Measurements from ENCODE around the gene PCSK5.

PCSK5 gene

GRCh38 chr9:76137931-76138330 lies 247.5 kb downstream of the PCSK5 start:
- no peak for TF ChIP-seq CTCF (IDR thresholded peaks at IDR 0.05; ENCODE audit: borderline replicate concordance, control extremely low read depth, extremely low read depth, insufficient read depth, missing control alignments)
- no peak for DNase-seq (ENCODE audit: low spot score)
- in situ Hi-C loops (cut with MboI; ENCODE audit: low sequenced_read_pairs, unreplicated experiment): no loop called here

- in situ Hi-C loops (cut with MboI; ENCODE audit: low sequenced_read_pairs, unreplicated experiment): no loop called here
- TF ChIP-seq CTCF (IDR thresholded peaks at IDR 0.05; ENCODE audit: borderline replicate concordance, control extremely low read depth, extremely low read depth, insufficient read depth, missing control alignments): no peak
These were observed 247.9 kb downstream of the PCSK5 start for GRCh38 chr9:76138360-76138759.

DNA sequence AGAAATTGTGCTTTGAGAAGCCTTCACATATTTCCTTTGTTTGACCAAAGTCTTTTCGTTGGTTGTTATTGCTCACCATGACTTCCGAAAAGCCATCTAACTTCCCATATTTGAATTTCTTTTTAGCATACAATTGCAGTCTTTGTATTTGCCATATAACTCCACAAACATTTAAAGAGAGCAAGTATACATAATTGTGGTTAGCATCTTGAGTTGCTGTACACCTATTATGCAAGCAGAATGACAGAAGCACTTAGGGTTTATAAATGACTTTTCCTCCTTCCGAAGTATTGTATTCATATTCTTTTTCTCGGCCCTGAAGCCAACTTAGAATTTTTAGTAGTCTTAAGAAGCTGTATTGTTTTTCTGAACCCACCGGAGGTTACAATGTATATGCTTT lies 253.4 kb downstream of the PCSK5 start:
- no peak for DNase-seq (ENCODE audit: low spot score)
- in situ Hi-C loops (cut with MboI; ENCODE audit: low sequenced_read_pairs, unreplicated experiment): no loop called here
- no peak for TF ChIP-seq CTCF (IDR thresholded peaks at IDR 0.05; ENCODE audit: borderline replicate concordance, control extremely low read depth, extremely low read depth, insufficient read depth, missing control alignments)

More at GRCh38 chr9:76138360-76138759, 247.9 kb downstream of the PCSK5 start:
- no peak for DNase-seq (ENCODE audit: low spot score)

GRCh38 chr9:76150013-76150412 lies 259.5 kb downstream of the PCSK5 start:
- in situ Hi-C loops (cut with MboI; ENCODE audit: low sequenced_read_pairs, unreplicated experiment): no loop called here
- TF ChIP-seq CTCF (IDR thresholded peaks at IDR 0.05; ENCODE audit: borderline replicate concordance, control extremely low read depth, extremely low read depth, insufficient read depth, missing control alignments): no peak
- DNase-seq (ENCODE audit: low spot score): no peak

GRCh38 chr9:76151267-76151666 lies 260.8 kb downstream of the PCSK5 start:
- no peak for DNase-seq (ENCODE audit: low spot score)
- in situ Hi-C loops (cut with MboI; ENCODE audit: low sequenced_read_pairs, unreplicated experiment): no loop called here
- TF ChIP-seq CTCF (IDR thresholded peaks at IDR 0.05; ENCODE audit: borderline replicate concordance, control extremely low read depth, extremely low read depth, insufficient read depth, missing control alignments): no peak

DNA sequence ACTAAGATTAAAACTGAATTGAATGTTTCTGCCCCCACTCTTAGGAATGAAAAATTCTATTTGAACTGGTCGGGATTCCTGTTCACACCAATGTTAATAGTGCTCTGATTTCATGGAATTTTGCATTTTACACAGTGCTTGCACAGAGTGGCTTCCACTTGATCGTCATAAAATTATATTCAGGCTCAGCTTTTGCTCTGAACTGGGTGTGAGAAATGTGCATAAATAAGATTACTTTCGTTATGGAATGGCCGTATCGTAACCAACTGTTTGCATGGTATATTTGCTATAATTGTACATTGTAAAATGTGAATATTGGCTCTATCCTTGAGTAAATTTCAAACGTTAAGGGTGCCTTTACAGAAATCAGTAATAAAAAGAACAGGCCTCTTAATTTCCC lies 262.9 kb downstream of the PCSK5 start:
- no peak for TF ChIP-seq CTCF (IDR thresholded peaks at IDR 0.05; ENCODE audit: borderline replicate concordance, control extremely low read depth, extremely low read depth, insufficient read depth, missing control alignments)
- no peak for DNase-seq (ENCODE audit: low spot score)
- in situ Hi-C loops (cut with MboI; ENCODE audit: low sequenced_read_pairs, unreplicated experiment): no loop called here

Measured in GM13976 (cell line).